HG02623 (cell line): Measurements from ENCODE around the gene RPGRIP1L.

ENCODE experiments used
- ATAC-seq: cut with Tn5 transposase; IDR thresholded peaks from one replicate; pipeline ENCODE4 v1.9.1; 2021; ENCODE audit warnings: moderate library complexity; ENCODE audit not compliant: unreplicated experiment

RPGRIP1L gene

DNA sequence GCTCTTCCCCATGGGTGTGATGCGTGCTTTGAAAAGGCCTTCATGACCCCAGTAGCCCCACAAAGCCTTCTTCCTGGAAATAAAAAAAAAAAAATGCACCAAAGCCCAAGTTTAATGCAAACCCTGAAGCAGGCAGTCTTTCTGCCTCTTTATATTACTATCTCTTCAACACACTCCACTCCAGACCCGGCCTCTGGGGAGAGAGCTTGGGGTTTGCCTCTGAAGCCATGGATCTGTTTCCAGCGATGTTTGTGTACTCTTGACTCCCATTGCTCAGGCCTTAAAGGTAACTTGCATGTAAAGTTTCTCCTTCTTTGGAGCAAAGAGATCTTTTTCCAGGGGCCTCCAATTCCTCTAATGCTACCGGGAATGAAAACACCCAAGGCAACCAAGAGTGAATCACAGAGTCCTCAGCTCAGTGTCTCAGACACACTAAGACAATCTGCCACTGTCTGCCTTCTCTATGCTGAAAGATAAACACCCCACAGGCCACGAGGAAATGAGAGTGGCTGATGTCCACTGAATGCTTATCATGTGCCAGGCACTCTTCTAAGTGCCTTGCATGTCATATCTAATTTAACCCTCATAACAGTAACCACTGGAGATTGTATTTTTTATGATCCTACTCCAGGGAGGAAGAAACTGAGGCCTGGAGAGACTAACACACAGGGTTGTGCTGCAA is 144.2 kb downstream of the RPGRIP1L start:
- ATAC-seq = no peak

DNA sequence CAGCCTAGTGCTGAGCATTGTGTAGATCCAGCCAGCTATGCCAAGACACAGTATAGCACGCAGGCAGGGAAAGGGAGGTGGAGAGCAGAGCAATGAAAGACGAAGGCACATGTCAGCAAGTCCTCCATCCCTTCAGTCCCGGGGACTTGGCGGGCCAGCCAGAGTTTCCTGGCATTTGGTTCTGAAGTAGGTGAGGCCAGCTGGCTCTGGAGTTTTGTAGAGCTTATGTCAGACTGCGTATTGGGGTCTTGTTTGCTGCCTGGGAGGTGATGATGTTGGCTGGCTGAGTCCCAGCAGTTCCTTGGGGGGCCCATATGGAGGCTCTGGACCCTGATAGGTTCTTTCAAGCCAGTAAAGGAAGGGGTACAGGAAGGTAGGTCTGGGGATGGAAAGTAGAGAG is 144.9 kb downstream of the RPGRIP1L start:
- no peak for ATAC-seq

DNA sequence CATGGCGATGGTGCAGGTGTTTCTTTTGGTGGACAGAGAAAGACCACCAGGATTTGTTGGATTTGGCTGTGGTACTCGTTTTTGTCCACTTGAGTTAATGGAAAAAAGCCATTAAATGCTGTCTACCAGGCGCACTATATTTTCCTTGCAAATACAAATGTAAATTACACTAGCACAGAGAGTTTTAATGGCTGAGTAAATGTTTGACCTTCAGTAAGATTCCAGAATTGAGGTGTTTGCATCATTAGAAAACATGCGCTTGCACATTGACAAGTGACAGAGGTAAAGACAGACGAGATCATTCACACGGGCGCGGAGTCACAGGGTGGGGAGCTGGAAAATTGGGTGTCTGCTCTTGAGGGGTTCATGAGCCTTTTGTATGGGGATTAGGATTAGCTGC is 147.1 kb downstream of the RPGRIP1L start:
- ATAC-seq = no peak

DNA sequence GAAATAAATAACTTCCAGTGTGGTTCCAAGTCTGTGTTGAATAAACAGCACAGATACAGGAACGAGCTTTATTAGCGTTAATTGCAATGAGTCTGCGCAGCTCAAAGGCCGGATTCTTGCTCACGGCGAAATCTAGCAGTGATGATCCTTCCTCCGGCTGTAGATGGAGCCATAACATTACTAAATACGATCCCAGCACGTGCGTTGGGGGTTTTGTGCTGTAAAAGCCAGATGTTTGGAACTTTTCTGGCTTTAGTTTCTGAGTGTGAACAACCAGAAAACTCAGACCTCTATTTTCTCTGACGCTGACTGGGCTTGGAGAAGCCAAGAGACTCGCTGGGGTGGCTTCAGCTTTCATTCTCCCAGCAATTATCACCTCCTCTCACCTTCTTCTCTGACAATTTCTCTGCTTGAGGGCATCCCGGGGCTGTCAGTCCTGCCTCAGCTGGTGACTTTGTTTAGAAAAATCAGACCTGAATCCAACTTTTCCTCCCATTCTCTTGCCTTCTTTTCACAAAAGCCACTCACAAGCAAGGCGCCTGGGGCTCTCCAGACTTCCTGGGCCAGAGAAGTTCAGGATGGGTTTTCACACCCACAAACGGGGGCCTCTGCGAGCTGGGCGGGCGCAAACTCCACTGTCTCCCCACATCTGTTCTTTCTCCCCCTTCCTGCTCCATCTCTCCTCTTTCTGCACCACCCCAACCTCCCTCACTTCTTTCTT is 153.5 kb downstream of the RPGRIP1L start:
- ATAC-seq = no peak
